Kidney epithelial cell (primary cell): ENCODE measurements around the gene TNS2. TPM values are rescaled to one million over a fixed set of nuclear protein-coding genes. Genes with fewer than 3 reads are reported as not detected.

Experiments used
- DNase-seq: peaks from one replicate; pipeline ENCODE4 v3.0.0-alpha.2; 2010; ENCODE audit warnings: low read depth
- H3K27me3 ChIP-seq: 2 replicates; pipeline ENCODE4 v1.6.0; 2011; ENCODE audit warnings: low read length; ENCODE audit not compliant: control insufficient read depth, insufficient read depth
- H3K36me3 ChIP-seq: 2 replicates; pipeline ENCODE4 v1.5.1; 2011; ENCODE audit warnings: low read length; ENCODE audit not compliant: control insufficient read depth, insufficient read depth
- H3K4me3 ChIP-seq: 2 replicates; pipeline ENCODE4 v1.5.1; 2011; ENCODE audit warnings: low read depth, mild to moderate bottlenecking, control low read depth, low read length
- CTCF ChIP-seq: IDR thresholded peaks from 2 replicates; pipeline ENCODE4 v1.5.1; 2011; ENCODE audit warnings: mild to moderate bottlenecking, moderate library complexity, low read length, control low read depth, inconsistent platforms; ENCODE audit not compliant: insufficient read depth, poor library complexity, severe bottlenecking
- total RNA-seq: library from RNA; depleted of rRNA; stranded (reverse); fragments of >200 nt; gene quantifications from 2 replicates; pipeline ENCODE4 v1.2.3, GENCODE V29; 2015

The TNS2 gene
- total RNA-seq = 3.8 and 10.1 TPM in 2 replicates

- no peak for TF ChIP-seq CTCF
- Histone ChIP-seq H3K36me3 (no peaks in the 10 kb centered on the region), H3K27me3 (no peaks in the 10 kb centered on the region), H3K4me3 (peak within 1 kb of the TSS; percentile 32)
- no peak for DNase-seq
Observed at GRCh38 chr12:53049571-53050318, at the start of gene TNS2. Gene TNS2, plus strand, starts transcription at chr12:53050065. Its CDS starts 121 bp downstream, at chr12:53050186.

- DNase-seq = no peak
- no peak overlapping the region for H3K4me3 ChIP-seq
- TF ChIP-seq CTCF = no peak
- H3K36me3 ChIP-seq = no peaks in the 10 kb centered on the region
- H3K27me3 ChIP-seq = no peaks in the 10 kb centered on the region
Observed at GRCh38 chr12:53004178-53004577, 45.7 kb upstream of the TNS2 start.

GRCh38 chr12:53004582-53004981 lies 45.3 kb upstream of the TNS2 start:
- no peak for DNase-seq

GRCh38 chr12:53005215-53005985 lies 44.5 kb upstream of the TNS2 start:
- no peak for TF ChIP-seq CTCF
- no peaks in the 10 kb centered on the region for H3K36me3 ChIP-seq
- H3K4me3 ChIP-seq = peak overlapping the region; percentile 100
- no peak for DNase-seq
- H3K27me3 ChIP-seq = no peaks in the 10 kb centered on the region

More at GRCh38 chr12:53004582-53004981, 45.3 kb upstream of the TNS2 start:
- Histone ChIP-seq H3K27me3 (no peaks in the 10 kb centered on the region), H3K36me3 (no peaks in the 10 kb centered on the region), H3K4me3 (no peak overlapping the region)
- TF ChIP-seq CTCF = no peak

GRCh38 chr12:53005986-53006809 lies 43.7 kb upstream of the TNS2 start, which contains the start of gene EIF4B:
Gene EIF4B, plus strand, starts transcription at chr12:53006456. Its CDS starts 28 bp downstream, at chr12:53006484.
- Histone ChIP-seq H3K36me3 (no peaks in the 10 kb centered on the region), H3K4me3 (peak within 1 kb of the TSS; percentile 100), H3K27me3 (no peaks in the 10 kb centered on the region)
- peak; percentile 94 for DNase-seq
- TF ChIP-seq CTCF = no peak
